Measurements from ENCODE around the gene PLEKHO2.
A peak's percentile ranks its signal among the peaks of the same experiment; 100 is the strongest.

PLEKHO2 gene

GRCh38 chr15:64833690-64834089 is 8.0 kb upstream of the PLEKHO2 start:
- H3K36me3 ChIP-seq (ENCODE audit: insufficient read depth, low read length), result no peaks in the 10 kb centered on the region
- H3K4me1 ChIP-seq (ENCODE audit: insufficient read depth, low read length), result peaks cover 7% of the 10 kb centered on the region
- no peaks in the 10 kb centered on the region for H3K9me3 ChIP-seq (ENCODE audit: low read length)
- H3K27me3 ChIP-seq (ENCODE audit: control insufficient read depth in 1 of 2, insufficient read depth in 2 of 2, low read length in 2 of 2), result no peaks in the 10 kb centered on the region
- no peak overlapping the region for H3K27ac ChIP-seq (ENCODE audit: low read depth, low read length)
- no peak overlapping the region for H3K9ac ChIP-seq (ENCODE audit: low read length)
- H3K4me3 ChIP-seq (ENCODE audit: low read depth in 1 of 2, low read length in 2 of 2), result no peak overlapping the region

DNA sequence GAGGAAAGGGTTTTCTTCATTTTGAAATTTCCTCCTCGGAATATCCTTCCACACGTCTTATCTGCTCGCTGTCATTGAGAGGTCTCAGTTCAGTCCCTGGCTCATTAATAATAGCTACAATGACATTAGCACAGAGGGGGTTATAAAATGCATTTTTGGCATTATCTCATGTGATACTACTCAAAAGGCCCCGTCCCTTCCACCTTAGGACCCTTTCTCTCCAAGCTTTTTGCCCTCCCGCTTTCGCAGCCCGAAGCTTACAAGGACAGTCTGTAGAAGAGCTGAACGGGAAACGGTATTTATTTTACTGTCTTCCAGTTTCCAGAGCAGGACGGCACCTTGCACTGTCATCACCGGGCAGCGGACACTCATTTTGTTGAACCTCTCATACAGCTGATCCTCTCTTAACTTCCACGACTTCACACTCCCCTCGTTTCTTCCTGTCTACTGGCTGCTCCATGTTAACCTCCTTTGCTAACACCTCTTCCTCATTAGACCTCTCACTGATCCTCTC is 5.6 kb upstream of the PLEKHO2 start:
- no peak overlapping the region for H3K9ac ChIP-seq (ENCODE audit: low read length)
- no peaks in the 10 kb centered on the region for H3K36me3 ChIP-seq (ENCODE audit: insufficient read depth, low read length)
- H3K9me3 ChIP-seq (ENCODE audit: low read length), result no peaks in the 10 kb centered on the region
- H3K4me1 ChIP-seq (ENCODE audit: insufficient read depth, low read length), result peaks cover 14% of the 10 kb centered on the region
- H3K27ac ChIP-seq (ENCODE audit: low read depth, low read length), result peak overlapping the region; percentile 61
- H3K27me3 ChIP-seq (ENCODE audit: control insufficient read depth in 1 of 2, insufficient read depth in 2 of 2, low read length in 2 of 2), result no peaks in the 10 kb centered on the region
- H3K4me3 ChIP-seq (ENCODE audit: low read depth in 1 of 2, low read length in 2 of 2), result peak overlapping the region; percentile 20 to 32

- Histone ChIP-seq H3K27ac (ENCODE audit: low read depth, low read length) (no peak overlapping the region), H3K36me3 (ENCODE audit: insufficient read depth, low read length) (no peaks in the 10 kb centered on the region)
These were observed 4.2 kb upstream of the PLEKHO2 start for GRCh38 chr15:64837502-64837901.

DNA sequence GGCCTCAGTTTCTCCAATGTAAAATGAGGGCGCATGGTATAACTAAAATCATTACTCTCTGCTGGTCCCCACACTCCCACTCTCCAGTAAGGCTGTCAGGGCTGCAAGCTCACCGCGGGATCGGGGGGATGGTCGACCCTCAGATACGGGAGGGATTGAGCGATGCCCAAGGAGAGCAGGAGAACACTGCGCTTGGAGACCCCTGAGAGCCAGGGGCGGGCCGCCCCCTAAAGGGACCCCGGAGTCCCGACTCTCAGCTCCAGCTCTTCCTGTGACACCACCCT is 713 bp upstream of the PLEKHO2 start:
- Histone ChIP-seq H3K9ac (ENCODE audit: low read length) (peak overlapping the region; percentile 80), H3K27ac (ENCODE audit: low read depth, low read length) (peak overlapping the region; percentile 82), H3K36me3 (ENCODE audit: insufficient read depth, low read length) (no peaks in the 10 kb centered on the region), H3K9me3 (ENCODE audit: low read length) (no peaks in the 10 kb centered on the region), H3K4me1 (ENCODE audit: insufficient read depth, low read length) (peaks cover 32% of the 10 kb centered on the region), H3K27me3 (ENCODE audit: control insufficient read depth in 1 of 2, insufficient read depth in 2 of 2, low read length in 2 of 2) (no peaks in the 10 kb centered on the region), H3K4me3 (ENCODE audit: low read depth in 1 of 2, low read length in 2 of 2) (peak overlapping the region; percentile 58 to 71)

More at GRCh38 chr15:64837502-64837901, 4.2 kb upstream of the PLEKHO2 start:
- Histone ChIP-seq H3K9ac (ENCODE audit: low read length) (no peak overlapping the region), H3K27me3 (ENCODE audit: control insufficient read depth in 1 of 2, insufficient read depth in 2 of 2, low read length in 2 of 2) (no peaks in the 10 kb centered on the region), H3K9me3 (ENCODE audit: low read length) (no peaks in the 10 kb centered on the region), H3K4me3 (ENCODE audit: low read depth in 1 of 2, low read length in 2 of 2) (no peak overlapping the region), H3K4me1 (ENCODE audit: insufficient read depth, low read length) (peaks cover 14% of the 10 kb centered on the region)

GRCh38 chr15:64842096-64842939 is 603 bp downstream of the PLEKHO2 start:
- Histone ChIP-seq H3K36me3 (ENCODE audit: insufficient read depth, low read length) (no peaks in the 10 kb centered on the region), H3K9ac (ENCODE audit: low read length) (peak overlapping the region; percentile 96), H3K4me1 (ENCODE audit: insufficient read depth, low read length) (peaks cover 40% of the 10 kb centered on the region), H3K4me3 (ENCODE audit: low read depth in 1 of 2, low read length in 2 of 2) (peak overlapping the region; percentile 90 to 96), H3K27me3 (ENCODE audit: control insufficient read depth in 1 of 2, insufficient read depth in 2 of 2, low read length in 2 of 2) (no peaks in the 10 kb centered on the region), H3K27ac (ENCODE audit: low read depth, low read length) (peak overlapping the region; percentile 77), H3K9me3 (ENCODE audit: low read length) (no peaks in the 10 kb centered on the region)

DNA sequence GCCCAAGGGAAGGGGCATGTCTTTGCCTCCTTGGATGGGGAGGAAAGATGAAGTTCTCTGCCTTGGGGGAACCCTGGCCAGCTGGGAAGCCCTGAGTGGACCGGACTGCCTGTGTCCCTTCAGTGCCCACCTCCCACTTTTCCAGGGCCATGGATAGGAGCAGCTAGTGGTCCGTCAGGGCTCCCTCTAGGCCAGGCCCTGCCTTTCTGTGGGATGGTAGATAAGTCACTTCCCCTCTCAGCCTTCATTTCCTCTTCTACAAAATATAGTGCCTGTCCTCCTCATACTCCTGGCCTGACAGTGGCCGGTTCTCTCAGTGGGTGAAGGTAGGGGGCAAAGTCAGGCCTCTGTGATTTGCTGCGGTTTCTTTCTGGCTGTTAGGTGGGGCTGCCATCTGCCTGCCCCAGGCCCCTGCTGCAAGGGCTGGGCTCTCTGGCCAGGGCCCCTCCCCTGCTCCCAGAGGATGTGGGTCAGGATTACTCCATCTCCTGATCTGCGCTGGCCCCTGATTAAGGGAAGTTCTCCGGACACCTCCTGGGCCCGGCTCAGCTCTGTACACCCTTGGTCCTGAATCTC is 1.4 kb downstream of the PLEKHO2 start:
- peaks cover 47% of the 10 kb centered on the region for H3K4me1 ChIP-seq (ENCODE audit: insufficient read depth, low read length)
- no peaks in the 10 kb centered on the region for H3K36me3 ChIP-seq (ENCODE audit: insufficient read depth, low read length)
- peak overlapping the region; percentile 77 for H3K27ac ChIP-seq (ENCODE audit: low read depth, low read length)
- H3K4me3 ChIP-seq (ENCODE audit: low read depth in 1 of 2, low read length in 2 of 2), result peak overlapping the region; percentile 90 to 96
- H3K9ac ChIP-seq (ENCODE audit: low read length), result peak overlapping the region; percentile 96
- H3K27me3 ChIP-seq (ENCODE audit: control insufficient read depth in 1 of 2, insufficient read depth in 2 of 2, low read length in 2 of 2), result no peaks in the 10 kb centered on the region
- H3K9me3 ChIP-seq (ENCODE audit: low read length), result no peaks in the 10 kb centered on the region

DNA sequence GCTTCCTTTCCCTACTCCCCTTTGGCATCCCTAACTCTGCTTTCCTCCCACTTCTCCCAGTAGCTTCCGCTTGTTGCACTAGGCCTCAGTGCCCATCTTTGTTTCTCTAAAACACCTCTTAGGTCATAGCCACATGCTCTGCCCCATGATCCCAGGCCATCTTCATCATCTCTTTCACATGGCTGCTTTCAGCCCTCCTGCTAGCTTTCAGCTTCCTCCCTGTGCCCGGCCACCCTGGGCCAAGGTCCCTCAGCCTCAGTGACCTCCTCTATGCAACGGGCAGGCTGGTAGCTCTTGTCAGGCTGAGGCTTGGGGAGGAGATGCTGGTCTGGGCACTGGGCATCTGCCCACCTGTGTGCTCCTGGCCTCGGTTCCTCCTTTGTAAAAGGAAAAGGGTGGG is 2.3 kb downstream of the PLEKHO2 start:
- H3K9ac ChIP-seq (ENCODE audit: low read length), result peak overlapping the region; percentile 96
- H3K9me3 ChIP-seq (ENCODE audit: low read length), result no peaks in the 10 kb centered on the region
- H3K27ac ChIP-seq (ENCODE audit: low read depth, low read length), result peak overlapping the region; percentile 55
- H3K27me3 ChIP-seq (ENCODE audit: control insufficient read depth in 1 of 2, insufficient read depth in 2 of 2, low read length in 2 of 2), result no peaks in the 10 kb centered on the region
- H3K36me3 ChIP-seq (ENCODE audit: insufficient read depth, low read length), result peaks cover 5% of the 10 kb centered on the region
- H3K4me1 ChIP-seq (ENCODE audit: insufficient read depth, low read length), result peaks cover 47% of the 10 kb centered on the region
- peak overlapping the region; percentile 2 to 96 for H3K4me3 ChIP-seq (ENCODE audit: low read depth in 1 of 2, low read length in 2 of 2)

GRCh38 chr15:64844576-64845145 is 2.9 kb downstream of the PLEKHO2 start:
- Histone ChIP-seq H3K27ac (ENCODE audit: low read depth, low read length) (peak overlapping the region; percentile 55), H3K4me1 (ENCODE audit: insufficient read depth, low read length) (peaks cover 47% of the 10 kb centered on the region), H3K4me3 (ENCODE audit: low read depth in 1 of 2, low read length in 2 of 2) (peak overlapping the region; percentile 2 to 96), H3K27me3 (ENCODE audit: control insufficient read depth in 1 of 2, insufficient read depth in 2 of 2, low read length in 2 of 2) (no peaks in the 10 kb centered on the region), H3K9me3 (ENCODE audit: low read length) (no peaks in the 10 kb centered on the region), H3K9ac (ENCODE audit: low read length) (peak overlapping the region; percentile 96), H3K36me3 (ENCODE audit: insufficient read depth, low read length) (peaks cover 7% of the 10 kb centered on the region)

- H3K4me1 ChIP-seq (ENCODE audit: insufficient read depth, low read length), result peaks cover 47% of the 10 kb centered on the region
- no peaks in the 10 kb centered on the region for H3K9me3 ChIP-seq (ENCODE audit: low read length)
- H3K4me3 ChIP-seq (ENCODE audit: low read depth in 1 of 2, low read length in 2 of 2), result peak overlapping the region; percentile 2 to 96
- peak overlapping the region; percentile 55 for H3K27ac ChIP-seq (ENCODE audit: low read depth, low read length)
- peaks cover 9% of the 10 kb centered on the region for H3K36me3 ChIP-seq (ENCODE audit: insufficient read depth, low read length)
- H3K27me3 ChIP-seq (ENCODE audit: control insufficient read depth in 1 of 2, insufficient read depth in 2 of 2, low read length in 2 of 2), result no peaks in the 10 kb centered on the region
- peak overlapping the region; percentile 96 for H3K9ac ChIP-seq (ENCODE audit: low read length)
These were observed 3.5 kb downstream of the PLEKHO2 start for GRCh38 chr15:64845183-64845611.

GRCh38 chr15:64845831-64846595 is 4.3 kb downstream of the PLEKHO2 start:
- H3K36me3 ChIP-seq (ENCODE audit: insufficient read depth, low read length), result peaks cover 17% of the 10 kb centered on the region
- peak overlapping the region; percentile 55 for H3K27ac ChIP-seq (ENCODE audit: low read depth, low read length)
- peak overlapping the region in 1 of 2 donors; percentile 96 for H3K4me3 ChIP-seq (ENCODE audit: low read depth in 1 of 2, low read length in 2 of 2)

GRCh38 chr15:64847016-64847415 is 5.3 kb downstream of the PLEKHO2 start:
- no peak overlapping the region for H3K9ac ChIP-seq (ENCODE audit: low read length)

More at GRCh38 chr15:64845831-64846595, 4.3 kb downstream of the PLEKHO2 start:
- Histone ChIP-seq H3K9ac (ENCODE audit: low read length) (peak overlapping the region; percentile 96), H3K4me1 (ENCODE audit: insufficient read depth, low read length) (peaks cover 47% of the 10 kb centered on the region), H3K9me3 (ENCODE audit: low read length) (no peaks in the 10 kb centered on the region), H3K27me3 (ENCODE audit: control insufficient read depth in 1 of 2, insufficient read depth in 2 of 2, low read length in 2 of 2) (no peaks in the 10 kb centered on the region)

More at GRCh38 chr15:64847016-64847415, 5.3 kb downstream of the PLEKHO2 start:
- Histone ChIP-seq H3K27me3 (ENCODE audit: control insufficient read depth in 1 of 2, insufficient read depth in 2 of 2, low read length in 2 of 2) (no peaks in the 10 kb centered on the region), H3K4me1 (ENCODE audit: insufficient read depth, low read length) (peaks cover 57% of the 10 kb centered on the region), H3K4me3 (ENCODE audit: low read depth in 1 of 2, low read length in 2 of 2) (no peak overlapping the region), H3K9me3 (ENCODE audit: low read length) (no peaks in the 10 kb centered on the region), H3K36me3 (ENCODE audit: insufficient read depth, low read length) (peaks cover 17% of the 10 kb centered on the region), H3K27ac (ENCODE audit: low read depth, low read length) (peak overlapping the region; percentile 55)
